Measurements from ENCODE around the gene PRG3.
A peak's percentile ranks its signal among the peaks of the same experiment; 100 is the strongest.

Gene PRG3

GRCh38 chr11:57336111-57336666 lies 44.8 kb downstream of the PRG3 start:
- no peak for DNase-seq (ENCODE audit: low spot score)

GRCh38 chr11:57335343-57336110 lies 45.4 kb downstream of the PRG3 start, which contains the start of gene SSRP1:
Gene SSRP1, minus strand, starts transcription at chr11:57335892. Its CDS starts 771 bp downstream, at chr11:57335121.
- peak; percentile 94 for DNase-seq (ENCODE audit: low spot score)

- DNase-seq (ENCODE audit: low spot score), result no peak
These were observed 46.0 kb downstream of the PRG3 start for GRCh38 chr11:57335023-57335342.

- no peak for DNase-seq (ENCODE audit: low spot score)
These were observed 48.1 kb downstream of the PRG3 start for GRCh38 chr11:57332694-57333440.

GRCh38 chr11:57331720-57332119 lies 49.2 kb downstream of the PRG3 start:
- no peak for DNase-seq (ENCODE audit: low spot score)

GRCh38 chr11:57330029-57330428 lies 50.9 kb downstream of the PRG3 start:
- no peak for DNase-seq (ENCODE audit: low spot score)

GRCh38 chr11:57327721-57328120 lies 53.2 kb downstream of the PRG3 start:
- DNase-seq (ENCODE audit: low spot score), result no peak

All from AG08395 (cell line).